GM23248 (cell line): ENCODE data around the gene ABHD12. TPM values are rescaled to one million over a fixed set of nuclear protein-coding genes. Genes with fewer than 3 reads are reported as not detected.

Source experiments
- DNase-seq: peaks from one replicate; pipeline ENCODE4 v3.0.0-alpha.2; 2015
- H2AFZ ChIP-seq: fragments of 200-600 bp; sonication (generic); 2 replicates; pipeline ENCODE4 v1.6.1; 2016; ENCODE audit warnings: antibody characterized with exemption
- H3F3A ChIP-seq: fragments of 200-600 bp; sonication (generic); 2 replicates; pipeline ENCODE4 v1.6.1; 2016; ENCODE audit warnings: mild to moderate bottlenecking, antibody characterized with exemption, mixed run types; ENCODE audit not compliant: insufficient read depth
- H3K27ac ChIP-seq: fragments of 200-600 bp; sonication (generic); 2 replicates; pipeline ENCODE4 v1.5.1; 2016; ENCODE audit warnings: mild to moderate bottlenecking
- H3K27me3 ChIP-seq: fragments of 200-600 bp; sonication (generic); replicated peaks from 2 replicates; pipeline ENCODE4 v1.6.1; 2016; ENCODE audit warnings: mild to moderate bottlenecking; ENCODE audit not compliant: insufficient read depth
- H3K36me3 ChIP-seq: fragments of 200-600 bp; sonication (generic); 2 replicates; pipeline ENCODE4 v1.6.1; 2016; ENCODE audit warnings: low read depth, mild to moderate bottlenecking
- H3K4me1 ChIP-seq: fragments of 200-600 bp; sonication (generic); 2 replicates; pipeline ENCODE4 v1.6.1; 2016; ENCODE audit warnings: mild to moderate bottlenecking; ENCODE audit not compliant: insufficient read depth
- H3K4me2 ChIP-seq: fragments of 200-600 bp; sonication (generic); one replicate; pipeline ENCODE4 v1.6.1; 2016; ENCODE audit warnings: mild to moderate bottlenecking; ENCODE audit not compliant: unreplicated experiment
- H3K4me3 ChIP-seq: fragments of 200-600 bp; sonication (generic); 2 replicates; pipeline ENCODE4 v1.5.1; 2016; ENCODE audit warnings: mild to moderate bottlenecking
- H3K79me2 ChIP-seq: fragments of 200-600 bp; sonication (generic); 2 replicates; pipeline ENCODE4 v1.6.1; 2016; ENCODE audit warnings: mild to moderate bottlenecking; ENCODE audit not compliant: insufficient read depth
- H3K9ac ChIP-seq: fragments of 200-600 bp; sonication (generic); 2 replicates; pipeline ENCODE4 v1.6.1; 2016; ENCODE audit warnings: mild to moderate bottlenecking
- H3K9me2 ChIP-seq: fragments of 200-600 bp; sonication (generic); 2 replicates; pipeline ENCODE4 v1.6.1; 2016; ENCODE audit warnings: mixed run types, mild to moderate bottlenecking, moderate library complexity; ENCODE audit not compliant: insufficient read depth
- H3K9me3 ChIP-seq: fragments of 200-600 bp; sonication (generic); one replicate; pipeline ENCODE4 v1.6.1; 2017; ENCODE audit warnings: low read depth
- H4K20me1 ChIP-seq: fragments of 200-600 bp; sonication (generic); 2 replicates; pipeline ENCODE4 v1.6.0; 2016; ENCODE audit not compliant: insufficient read depth
- EZH2 ChIP-seq: fragments of 200-600 bp; sonication (generic); IDR thresholded peaks from 2 replicates; pipeline ENCODE4 v1.6.1; 2018; ENCODE audit warnings: antibody characterized with exemption, mild to moderate bottlenecking; ENCODE audit not compliant: insufficient read depth, poor library complexity, severe bottlenecking
- EZH2phosphoT487 ChIP-seq: fragments of 200-600 bp; sonication (generic); IDR thresholded peaks from 2 replicates; pipeline ENCODE4 v1.6.1; 2018; ENCODE audit warnings: antibody characterized with exemption, moderate library complexity, mild to moderate bottlenecking, low read depth; ENCODE audit not compliant: insufficient read depth
- WGBS, 2 experiments: methylation state at CpG; one replicate each; pipeline ENCODE4 v1.1.6; 2015 to 2017; ENCODE audit warnings: low lambda C conversion rate in 2 of 2, low coverage in 1 of 2; ENCODE audit errors: missing lambda C conversion rate in 2 of 2; 5-methylcytosine and 5-hydroxymethylcytosine counted together
- in situ Hi-C: fragments of 300-500 bp; cut with MboI; formaldehyde crosslinking; loops from 2 replicates; pipeline ENCODE4 v1.15.0; 2020
- polyA plus RNA-seq: library from polyadenylated mRNA; unstranded; fragments of >200 nt; fragmentation: Nextera tagmentation; extraction: Ambion mirVana; gene quantifications from 2 replicates; pipeline ENCODE4 v1.2.1, GENCODE V29; 2016
- total RNA-seq: library from RNA; depleted of rRNA; stranded (reverse); fragments of >200 nt; shearing (Covaris generic); gene quantifications from 2 replicates; pipeline ENCODE4 v1.2.3, GENCODE V29; 2014

Gene ABHD12
- total and polyA plus RNA-seq, 2 experiments from 2014 or later, result 50.6 to 82.1 TPM

DNA sequence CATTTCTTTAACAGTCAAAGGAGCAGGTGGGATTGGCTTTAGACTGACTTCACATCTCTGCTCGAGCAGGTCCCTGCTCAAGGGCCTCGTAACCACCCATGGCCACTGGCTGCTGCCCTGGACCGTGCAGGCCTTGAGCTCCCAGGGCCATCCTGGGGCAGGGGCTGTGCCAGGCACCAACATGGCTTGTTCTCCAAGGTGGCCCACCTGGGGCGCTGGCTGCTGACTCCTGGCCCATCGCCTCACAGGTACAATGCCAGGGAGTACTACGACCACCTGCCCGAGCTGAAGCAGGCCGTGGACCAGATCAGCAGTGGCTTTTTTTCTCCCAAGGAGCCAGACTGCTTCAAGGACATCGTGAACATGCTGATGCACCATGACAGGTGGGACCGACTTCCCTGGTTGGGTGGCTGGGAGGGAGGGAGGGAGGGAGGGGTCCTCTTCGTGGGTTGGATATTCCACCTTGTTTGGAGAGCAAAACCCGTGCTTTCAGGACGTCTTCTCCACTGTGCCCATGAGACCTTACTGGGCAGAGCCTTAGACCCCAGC, 96.7 kb downstream of the ABHD12 start:
- Histone ChIP-seq H3K79me2 (no peaks in the 10 kb centered on the region), H3K9me2 (no peaks in the 10 kb centered on the region), H3K4me2 (no peak overlapping the region), H3K27me3 (no peaks in the 10 kb centered on the region), H3K4me1 (no peaks in the 10 kb centered on the region), H3F3A (peaks cover 12% of the 10 kb centered on the region), H3K4me3 (no peak overlapping the region), H3K9me3 (no peaks in the 10 kb centered on the region), H3K27ac (no peak overlapping the region), H3K36me3 (no peaks in the 10 kb centered on the region; the same call in 1 of the 2 replicates), H2AFZ (no peak overlapping the region), H4K20me1 (no peaks in the 10 kb centered on the region), H3K9ac (no peak overlapping the region)
- in situ Hi-C loops, result loop anchor here (10.0 kb wide), 1 partner anchor 299 kb away; the partner anchor contains the start of gene APMAP
- WGBS, 2 experiments, result 92 to 95% methylated on average over 13 of the region's 13 CpGs
- no peak for DNase-seq
- TF ChIP-seq EZH2phosphoT487, result no peak
- no peak for TF ChIP-seq EZH2

GRCh38 chr20:25293507-25293906, 97.1 kb downstream of the ABHD12 start:
- Histone ChIP-seq H3K9me3 (no peaks in the 10 kb centered on the region), H3K79me2 (no peaks in the 10 kb centered on the region), H3K9me2 (no peaks in the 10 kb centered on the region), H3K4me1 (no peaks in the 10 kb centered on the region), H3K4me2 (no peak overlapping the region), H3K27me3 (no peaks in the 10 kb centered on the region), H2AFZ (no peak overlapping the region), H3F3A (peaks cover 7% of the 10 kb centered on the region; the same call in 1 of the 2 replicates), H3K27ac (no peak overlapping the region), H3K36me3 (no peaks in the 10 kb centered on the region; the same call in 1 of the 2 replicates), H4K20me1 (no peaks in the 10 kb centered on the region), H3K9ac (no peak overlapping the region), H3K4me3 (no peak overlapping the region)
- WGBS, 2 experiments, result 70 to 75% methylated on average over 10 of the region's 10 CpGs
- TF ChIP-seq EZH2, result no peak
- no peak for TF ChIP-seq EZH2phosphoT487
- in situ Hi-C loops, result loop anchor here (10.0 kb wide), 1 partner anchor 299 kb away; the partner anchor contains the start of gene APMAP
- no peak for DNase-seq

GRCh38 chr20:25292176-25292891, 98.3 kb downstream of the ABHD12 start:
- H4K20me1 ChIP-seq, result no peaks in the 10 kb centered on the region
- H3F3A ChIP-seq, result 0 out of 2 replicates have a peak, but pooled peaks cover 6% of the 10 kb centered on the region
- TF ChIP-seq EZH2phosphoT487 (no peak), EZH2 (no peak)
- no peak overlapping the region for H3K9ac ChIP-seq
- no peak overlapping the region for H2AFZ ChIP-seq
- in situ Hi-C loops, result loop anchor here (10.0 kb wide), 1 partner anchor 298 kb away; the partner anchor contains the start of gene APMAP
- no peaks in the 10 kb centered on the region for H3K9me2 ChIP-seq
- no peaks in the 10 kb centered on the region for H3K79me2 ChIP-seq
- no peaks in the 10 kb centered on the region for H3K4me1 ChIP-seq
- H3K27ac ChIP-seq, result no peak overlapping the region
- no peaks in the 10 kb centered on the region for H3K27me3 ChIP-seq
- no peak for DNase-seq
- H3K36me3 ChIP-seq, result no peaks in the 10 kb centered on the region; the same call in 1 of the 2 replicates
- no peak overlapping the region for H3K4me2 ChIP-seq
- WGBS, 2 experiments, result 92 to 93% methylated on average over 32 to 35 of the region's 35 CpGs
- no peak overlapping the region for H3K4me3 ChIP-seq
- no peaks in the 10 kb centered on the region for H3K9me3 ChIP-seq

DNA sequence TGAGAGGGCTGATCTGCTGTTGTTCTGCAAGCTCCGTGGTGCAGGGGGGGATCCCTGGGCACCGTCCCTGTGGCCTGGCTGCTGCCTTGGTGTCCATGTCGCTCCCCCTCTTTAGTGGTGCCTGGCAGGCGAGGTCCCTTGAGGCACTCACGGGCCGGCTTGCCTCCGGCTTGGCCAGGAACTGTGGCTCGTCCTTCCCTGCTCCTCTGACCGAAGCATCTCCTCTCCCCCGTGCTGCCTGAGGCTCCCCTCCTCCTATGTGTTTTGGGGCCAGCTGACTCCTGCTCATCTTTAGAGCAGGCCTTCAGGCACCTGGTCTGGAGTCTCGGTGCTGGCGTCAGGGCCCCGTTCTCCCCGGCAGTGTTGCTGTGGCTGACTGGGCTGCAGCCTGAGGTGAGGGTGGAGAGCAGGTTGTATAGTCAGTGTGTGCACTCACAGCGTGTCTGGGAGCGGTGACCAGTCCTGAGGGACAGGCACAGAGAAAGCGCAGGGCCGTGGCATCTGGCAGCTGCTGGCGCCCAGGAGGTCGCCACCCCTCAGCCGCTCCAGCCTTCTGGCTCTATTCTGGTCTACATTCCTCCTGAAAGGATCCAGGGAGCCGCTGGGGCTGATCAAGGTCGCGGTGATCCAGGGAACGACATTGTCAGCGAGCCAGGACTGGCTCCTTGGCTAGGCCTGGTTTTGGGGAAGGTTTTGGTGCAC, 99.1 kb downstream of the ABHD12 start:
- H3K4me1 ChIP-seq, result no peaks in the 10 kb centered on the region
- no peaks in the 10 kb centered on the region for H3K9me2 ChIP-seq
- H3K9me3 ChIP-seq, result no peaks in the 10 kb centered on the region
- no peak overlapping the region for H3K4me3 ChIP-seq
- no peak for DNase-seq
- no peak overlapping the region for H3K4me2 ChIP-seq
- no peaks in the 10 kb centered on the region for H4K20me1 ChIP-seq
- H3F3A ChIP-seq, result 0 out of 2 replicates have a peak, but pooled peaks cover 4% of the 10 kb centered on the region
- TF ChIP-seq EZH2phosphoT487 (no peak), EZH2 (no peak)
- H3K9ac ChIP-seq, result no peak overlapping the region
- no peak overlapping the region for H3K27ac ChIP-seq
- no peaks in the 10 kb centered on the region for H3K27me3 ChIP-seq
- 93 to 94% methylated on average over 25 to 26 of the region's 26 CpGs for WGBS, 2 experiments
- no peak overlapping the region for H2AFZ ChIP-seq
- in situ Hi-C loops, result loop anchor here (10.0 kb wide), 1 partner anchor 297 kb away; the partner anchor contains the start of gene APMAP
- no peaks in the 10 kb centered on the region for H3K79me2 ChIP-seq
- no peaks in the 10 kb centered on the region; the same call in 1 of the 2 replicates for H3K36me3 ChIP-seq
